Heart right ventricle (tissue), 16 donors: ENCODE measurements around the gene PTPN12. TPM values are rescaled to one million over a fixed set of nuclear protein-coding genes. Genes with fewer than 3 reads are reported as not detected.
A peak's percentile ranks its signal among the peaks of the same experiment; 100 is the strongest.

ENCODE experiments used
- ATAC-seq, 8 donors: fragments of 200-7000 bp; cut with Tn5 transposase; one replicate each; pipeline ENCODE4 v1.9.1; 2020; ENCODE audit warnings: mild to moderate bottlenecking in 8 of 8, moderate library complexity in 8 of 8, moderate number of reproducible peaks in 1 of 8
- DNase-seq, 2 donors: peaks; one replicate each; pipeline ENCODE4 v3.0.0-alpha.2; 2020
- H3K27ac ChIP-seq, 10 donors: fragments of 200-600 bp; sonication (generic) in 2 of 10; one replicate each; pipeline versions ENCODE4 v1.5.0 to v1.8.0; 2020 to 2022; ENCODE audit warnings: mild to moderate bottlenecking in 3 of 10
- H3K27me3 ChIP-seq, 7 donors: fragments of 200-600 bp; one replicate each; pipeline ENCODE4 v1.8.0; 2021 to 2022; ENCODE audit warnings: mild to moderate bottlenecking in 2 of 7
- H3K36me3 ChIP-seq, 9 donors: fragments of 200-600 bp; sonication (generic) in 1 of 9; one replicate each; pipeline versions ENCODE4 v1.5.0 to v1.8.0; 2020 to 2022; ENCODE audit warnings: mild to moderate bottlenecking in 2 of 9
- H3K4me1 ChIP-seq, 9 donors: fragments of 200-600 bp; sonication (generic) in 1 of 9; one replicate each; pipeline versions ENCODE4 v1.5.0 to v1.8.0; 2020 to 2022; ENCODE audit warnings: mild to moderate bottlenecking in 4 of 9
- H3K4me3 ChIP-seq, 10 donors: fragments of 200-600 bp; sonication (generic) in 2 of 10; one replicate each; pipeline versions ENCODE4 v1.5.0 to v1.8.0; 2020 to 2022; ENCODE audit warnings: mild to moderate bottlenecking in 7 of 10, moderate library complexity in 2 of 10
- H3K9me3 ChIP-seq, 11 donors: fragments of 200-600 bp in 10 of 11; sonication (generic) in 2 of 11; one replicate each; pipeline versions ENCODE4 v1.5.0 to v1.8.0; 2013 to 2022; ENCODE audit warnings: mild to moderate bottlenecking in 2 of 11, control low read depth in 1 of 11, moderate library complexity in 1 of 11
- CTCF ChIP-seq, 9 donors: fragments of 200-600 bp; sonication (generic) in 2 of 9; IDR thresholded peaks; one replicate each; pipeline versions ENCODE4 v1.5.0 to v1.8.0; 2021 to 2022; ENCODE audit warnings: antibody characterized with exemption in 9 of 9, mild to moderate bottlenecking in 5 of 9, moderate library complexity in 1 of 9
- WGBS, 2 donors: extraction: QIAGEN DNeasy Blood & Tissue Kit; methylation state at CpG; one replicate each; pipeline ENCODE4 v1.1.7; 2013; ENCODE audit warnings: inconsistent platforms in 1 of 2; 5-methylcytosine and 5-hydroxymethylcytosine counted together
- intact Hi-C, 10 donors: fragments of 100-400 bp; cut with DNase I; formaldehyde crosslinking; loops; one replicate each; pipeline versions ENCODE4 v1.11.1 to v1.14.2; 2022
- polyA plus RNA-seq, 2 donors: library from polyadenylated mRNA; stranded (reverse); fragments of 200-250 nt; gene quantifications; one replicate each; pipeline ENCODE4 v1.2.3, GENCODE V29; 2013
- total RNA-seq, 10 donors: library from RNA; stranded (reverse); fragmentation: NEBNext Ultra II Directional in 3 of 10; extraction: Animal tissue kit (Norgen Biotek cat#: 25700) in 3 of 10; gene quantifications; one replicate each; pipeline versions ENCODE4 v1.2.1 to v1.2.4, GENCODE V29; 2021 to 2023
- donor health status: Arrhythmogenic right ventricular cardiomyopathy.
- donor health status: ischemic (EF 13 %, LVEDD 7.1; RV severe dilation, severe dysfunction).
- donor health status: healthy with polysubstance abuse.
- donor health status: DM: no; HTN: yes; CAD: no.
- donor health status: DM: no; HTN: no; CAD: no.
- donor health status: ischemic (EF 25% LVEDD 6.9; RV normal size, moderate dysfunction).
- donor health status: ischemic (EF 25% LVEDD 5.7; RV mildly dilated, moderate dysfunction).
- donor health status: healthy.
- donor health status: DM: yes; HTN: yes; CAD: no.
- donor health status: Ischemic cardiomyopathy.
- donor health status: ischemic (EF 35%, LVEDD 5.7; RV mildly dilated, moderate dysfunction).
- donor health status: nonischemic (EF 11% LVEDD 7.7; RV severe dilation, severe dysfunction).
- donor health status: DM: yes; HTN: yes; CAD: no.
- donor health status: PGD.
- donor health status: ischemic (EF 29% LVEDD 5.4; RV normal size, mild dysfunction).
- donor health status: nonischemic (EF 23%, LVEDD 6.1; RV moderate dilation, normal function).

PTPN12 gene
- total and polyA plus RNA-seq, 12 donors, result 24.0 to 64.5 (median 42.6) TPM

GRCh38 chr7:77576856-77577255, 39.8 kb downstream of the PTPN12 start:
- DNase-seq (no peak), ATAC-seq (peak in 1 of 8 donors; percentile 30)
- Histone ChIP-seq H3K27me3 (no peaks in the 10 kb centered on the region), H3K36me3 (peaks cover 0 to 94% (median 22%) of the 10 kb centered on the region in 9 donors), H3K27ac (no peak overlapping the region), H3K9me3 (no peaks in the 10 kb centered on the region), H3K4me3 (no peak overlapping the region), H3K4me1 (peaks cover 0 to 33% (median 6%) of the 10 kb centered on the region in 9 donors)
- TF ChIP-seq CTCF (IDR thresholded peaks at IDR 0.05), result no peak
- intact Hi-C loops, result loop anchor here in 1 of 10 donors (5.0 kb wide), 1 partner anchor 35 kb away; no protein-coding TSS in a partner anchor
- 99 to 100% methylated on average over 3 of the region's 3 CpGs for WGBS, 2 donors

- intact Hi-C loops, result loop anchor here in 1 of 10 donors (5.0 kb wide), 1 partner anchor 37 kb away; no protein-coding TSS in a partner anchor
- no peak for ATAC-seq
These were observed 42.7 kb downstream of the PTPN12 start for GRCh38 chr7:77579797-77580196.

DNA sequence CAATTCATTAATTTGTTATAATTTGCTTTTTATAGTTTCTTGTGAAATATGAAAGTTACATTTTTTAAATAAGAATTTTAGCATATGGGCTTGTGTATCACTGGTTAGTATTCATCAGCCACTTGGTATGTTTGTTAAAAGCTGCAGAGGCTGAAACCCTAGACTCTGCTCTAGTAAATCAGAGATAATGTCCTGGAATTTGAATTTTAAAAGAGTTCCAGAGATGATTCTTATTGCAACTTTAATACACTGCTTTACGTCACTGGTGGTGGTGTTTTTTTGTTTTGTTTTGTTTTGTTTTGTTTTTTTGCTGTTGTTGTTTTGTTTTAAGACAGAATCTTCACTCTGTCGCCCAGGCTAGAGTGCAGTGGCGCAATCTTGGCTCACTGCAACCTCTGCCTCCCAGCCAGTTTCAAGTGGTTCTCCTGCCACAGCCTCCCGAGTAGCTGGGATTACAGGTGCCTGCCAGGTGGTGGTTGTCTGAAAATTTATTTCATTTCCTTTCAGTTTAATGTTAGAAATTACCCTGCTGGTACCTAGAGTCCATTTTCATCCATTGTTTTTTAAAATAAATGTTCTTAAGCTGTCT, 43.8 kb downstream of the PTPN12 start:
- no peak for TF ChIP-seq CTCF (IDR thresholded peaks at IDR 0.05)
- no peaks in the 10 kb centered on the region for H3K27me3 ChIP-seq
- intact Hi-C loops, result no loop called here
- 80 to 83% methylated on average over 4 of the region's 4 CpGs for WGBS, 2 donors
- H3K36me3 ChIP-seq, result peaks cover 0 to 94% (median 13%) of the 10 kb centered on the region in 9 donors
- no peak for ATAC-seq
- no peak overlapping the region for H3K4me3 ChIP-seq
- H3K27ac ChIP-seq, result no peak overlapping the region
- DNase-seq, result no peak
- peaks cover 0 to 41% (median 6%) of the 10 kb centered on the region in 9 donors for H3K4me1 ChIP-seq
- H3K9me3 ChIP-seq, result no peaks in the 10 kb centered on the region

More at GRCh38 chr7:77579797-77580196, 42.7 kb downstream of the PTPN12 start:
- Histone ChIP-seq H3K4me3 (no peak overlapping the region), H3K4me1 (peaks cover 0 to 41% (median 6%) of the 10 kb centered on the region in 9 donors), H3K36me3 (peaks cover 0 to 94% (median 17%) of the 10 kb centered on the region in 9 donors), H3K27ac (peak overlapping the region in 1 of 10 donors; percentile 12), H3K27me3 (no peaks in the 10 kb centered on the region), H3K9me3 (no peaks in the 10 kb centered on the region)
- TF ChIP-seq CTCF (IDR thresholded peaks at IDR 0.05), result no peak
- DNase-seq, result no peak

GRCh38 chr7:77587272-77587671, 50.2 kb downstream of the PTPN12 start:
- no peaks in the 10 kb centered on the region for H3K27me3 ChIP-seq
- peaks cover 0 to 26% (median 12%) of the 10 kb centered on the region in 9 donors for H3K4me1 ChIP-seq
- no peak for TF ChIP-seq CTCF (IDR thresholded peaks at IDR 0.05)
- H3K27ac ChIP-seq, result no peak overlapping the region
- intact Hi-C loops, result no loop called here
- no peak for DNase-seq
- ATAC-seq, result peak in 1 of 8 donors; percentile 38
- WGBS, 2 donors, result 69 to 88% methylated on average over 2 of the region's 2 CpGs
- peaks cover 0 to 99% (median 10%) of the 10 kb centered on the region in 9 donors for H3K36me3 ChIP-seq
- no peak overlapping the region for H3K4me3 ChIP-seq
- no peaks in the 10 kb centered on the region for H3K9me3 ChIP-seq
